RWPE2 (cell line): ENCODE measurements around the gene UBE3D.

Experiments used
- ATAC-seq: fragments of 200-7000 bp; cut with Tn5 transposase; 3 replicates; pipeline ENCODE4 v1.9.1; 2021; ENCODE audit warnings: low read depth
- DNase-seq: peaks from one replicate; pipeline ENCODE4 v3.0.0-alpha.2; 2020; ENCODE audit warnings: low spot score
- H3K27ac ChIP-seq: fragments of 450-650 bp; 2 replicates; pipeline ENCODE4 v1.5.1; 2017; ENCODE audit warnings: mild to moderate bottlenecking; ENCODE audit not compliant: poor library complexity, severe bottlenecking
- H3K27me3 ChIP-seq: fragments of 250-450 bp; sonication (Bioruptor Pico); 2 replicates; pipeline ENCODE4 v1.5.1; 2021; ENCODE audit warnings: mild to moderate bottlenecking, moderate library complexity; ENCODE audit not compliant: insufficient read depth, poor library complexity, severe bottlenecking
- H3K36me3 ChIP-seq: fragments of 250-450 bp; sonication (Bioruptor Pico); 2 replicates; pipeline ENCODE4 v1.5.1; 2020; ENCODE audit warnings: low read depth, mild to moderate bottlenecking, moderate library complexity
- H3K4me1 ChIP-seq: fragments of 250-450 bp; sonication (Bioruptor Pico); 2 replicates; pipeline ENCODE4 v1.5.1; 2021; ENCODE audit warnings: mild to moderate bottlenecking, moderate library complexity; ENCODE audit not compliant: insufficient read depth, poor library complexity, severe bottlenecking
- H3K4me3 ChIP-seq: fragments of 250-450 bp; sonication (Bioruptor Pico); 2 replicates; pipeline ENCODE4 v1.5.1; 2021; ENCODE audit warnings: mild to moderate bottlenecking, moderate library complexity; ENCODE audit not compliant: severe bottlenecking
- H3K9me3 ChIP-seq: fragments of 250-450 bp; sonication (Bioruptor Pico); 2 replicates; pipeline ENCODE4 v1.5.1; 2021; ENCODE audit warnings: mild to moderate bottlenecking, moderate library complexity; ENCODE audit not compliant: severe bottlenecking
- TF ChIP-seq, protein P1 (sequence below): fragments of 450-650 bp; IDR thresholded peaks from one replicate; pipeline ENCODE4 v1.5.1; 2017; ENCODE audit warnings: mild to moderate bottlenecking, moderate library complexity; ENCODE audit not compliant: poor library complexity, severe bottlenecking

Gene UBE3D

GRCh38 chr6:83051377-83052172 is 14.1 kb downstream of the UBE3D start:
- Histone ChIP-seq H3K9me3 (no peaks in the 10 kb centered on the region), H3K4me1 (no peaks in the 10 kb centered on the region), H3K27me3 (no peaks in the 10 kb centered on the region), H3K27ac (no peak overlapping the region), H3K4me3 (no peak overlapping the region), H3K36me3 (0 out of 2 replicates have a peak, but pooled peaks cover 12% of the 10 kb centered on the region)
- DNase-seq: no peak
- TF ChIP-seq, protein P1, sequence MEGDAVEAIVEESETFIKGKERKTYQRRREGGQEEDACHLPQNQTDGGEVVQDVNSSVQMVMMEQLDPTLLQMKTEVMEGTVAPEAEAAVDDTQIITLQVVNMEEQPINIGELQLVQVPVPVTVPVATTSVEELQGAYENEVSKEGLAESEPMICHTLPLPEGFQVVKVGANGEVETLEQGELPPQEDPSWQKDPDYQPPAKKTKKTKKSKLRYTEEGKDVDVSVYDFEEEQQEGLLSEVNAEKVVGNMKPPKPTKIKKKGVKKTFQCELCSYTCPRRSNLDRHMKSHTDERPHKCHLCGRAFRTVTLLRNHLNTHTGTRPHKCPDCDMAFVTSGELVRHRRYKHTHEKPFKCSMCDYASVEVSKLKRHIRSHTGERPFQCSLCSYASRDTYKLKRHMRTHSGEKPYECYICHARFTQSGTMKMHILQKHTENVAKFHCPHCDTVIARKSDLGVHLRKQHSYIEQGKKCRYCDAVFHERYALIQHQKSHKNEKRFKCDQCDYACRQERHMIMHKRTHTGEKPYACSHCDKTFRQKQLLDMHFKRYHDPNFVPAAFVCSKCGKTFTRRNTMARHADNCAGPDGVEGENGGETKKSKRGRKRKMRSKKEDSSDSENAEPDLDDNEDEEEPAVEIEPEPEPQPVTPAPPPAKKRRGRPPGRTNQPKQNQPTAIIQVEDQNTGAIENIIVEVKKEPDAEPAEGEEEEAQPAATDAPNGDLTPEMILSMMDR: no peak
- no peak for ATAC-seq

GRCh38 chr6:83047065-83047754 is 18.4 kb downstream of the UBE3D start:
- H3K27me3 ChIP-seq: no peaks in the 10 kb centered on the region
- DNase-seq: no peak
- H3K4me1 ChIP-seq: no peaks in the 10 kb centered on the region
- no peak for ATAC-seq
- TF ChIP-seq, protein P1: no peak
- H3K27ac ChIP-seq: no peak overlapping the region
- H3K36me3 ChIP-seq: peaks cover 12% of the 10 kb centered on the region; the same call in 1 of the 2 replicates
- no peak overlapping the region for H3K4me3 ChIP-seq
- H3K9me3 ChIP-seq: no peaks in the 10 kb centered on the region

DNA sequence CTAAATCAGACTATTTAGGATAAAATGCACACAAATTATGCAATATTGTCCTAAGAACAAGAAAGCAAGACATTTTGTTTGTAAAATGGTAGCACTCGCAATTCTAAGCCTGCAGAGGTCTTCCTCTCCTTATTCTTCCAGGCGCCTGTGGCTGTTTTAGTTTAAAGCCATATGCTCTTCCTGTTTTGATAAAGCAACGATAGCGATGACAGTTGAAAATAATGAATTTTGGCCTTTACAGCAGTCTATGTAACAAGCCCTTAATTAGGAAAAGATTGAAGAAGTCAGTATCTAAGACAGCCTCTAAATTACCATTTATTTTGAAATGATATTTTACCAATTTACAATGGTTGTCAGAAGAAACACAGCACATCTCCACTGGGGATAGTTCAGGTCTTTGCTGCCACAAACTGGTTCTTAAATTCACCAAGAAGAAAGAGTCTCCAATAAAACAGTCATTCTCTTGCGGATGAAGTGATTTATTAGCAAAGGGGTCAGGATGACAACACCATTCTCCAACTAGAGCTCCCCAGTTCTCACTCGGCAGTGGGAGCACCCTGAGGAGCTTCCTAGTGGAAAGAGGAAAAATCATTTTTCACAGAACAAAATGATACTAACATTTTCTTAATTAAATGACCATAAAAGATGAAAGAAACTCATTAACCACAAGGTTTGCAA is 21.4 kb downstream of the UBE3D start:
- H3K36me3 ChIP-seq: peaks cover 6% of the 10 kb centered on the region
- no peak for ATAC-seq
- H3K4me1 ChIP-seq: no peaks in the 10 kb centered on the region
- no peak overlapping the region for H3K4me3 ChIP-seq
- DNase-seq: no peak
- no peaks in the 10 kb centered on the region for H3K27me3 ChIP-seq
- no peaks in the 10 kb centered on the region for H3K9me3 ChIP-seq
- no peak overlapping the region for H3K27ac ChIP-seq
- TF ChIP-seq, protein P1: no peak

GRCh38 chr6:83042467-83043053 is 23.1 kb downstream of the UBE3D start:
- Histone ChIP-seq H3K4me3 (no peak overlapping the region), H3K36me3 (peaks cover 4% of the 10 kb centered on the region), H3K27ac (no peak overlapping the region), H3K9me3 (no peaks in the 10 kb centered on the region), H3K27me3 (no peaks in the 10 kb centered on the region), H3K4me1 (peaks cover 9% of the 10 kb centered on the region)
- DNase-seq: no peak
- ATAC-seq: no peak
- TF ChIP-seq, protein P1: no peak
